ENCODE measurements around the gene NADSYN1.
"Not testable (repeated sequence)": the region's sequence is repeated elsewhere in the genome, so short reads cannot be mapped to it uniquely, and the experiment has no call there.

- TF ChIP-seq CTCF (conservative IDR thresholded peaks at IDR 0.05 in 1 of 2, IDR thresholded peaks at IDR 0.05 in 1 of 2; ENCODE audit: low read depth in 1 of 2, low read length in 2 of 2); EZH2 (IDR thresholded peaks at IDR 0.05; ENCODE audit: low read length, missing control alignments): not testable (repeated sequence)
These were observed 87.7 kb downstream of the NADSYN1 start for GRCh38 chr11:71540521-71541304.

All from fibroblast of lung (primary cell).